ENCODE measurements around the gene TRIM38.
"Not testable (repeated sequence)": the region's sequence is repeated elsewhere in the genome, so short reads cannot be mapped to it uniquely, and the experiment has no call there.

Gene TRIM38

GRCh38 chr6:25972128-25972527, 9.5 kb downstream of the TRIM38 start:
- FAIRE-seq, result no peak

GRCh38 chr6:25972902-25973301, 10.3 kb downstream of the TRIM38 start:
- FAIRE-seq, result no peak

- FAIRE-seq, result no peak
These were observed 11.4 kb downstream of the TRIM38 start for GRCh38 chr6:25973923-25974555.

DNA sequence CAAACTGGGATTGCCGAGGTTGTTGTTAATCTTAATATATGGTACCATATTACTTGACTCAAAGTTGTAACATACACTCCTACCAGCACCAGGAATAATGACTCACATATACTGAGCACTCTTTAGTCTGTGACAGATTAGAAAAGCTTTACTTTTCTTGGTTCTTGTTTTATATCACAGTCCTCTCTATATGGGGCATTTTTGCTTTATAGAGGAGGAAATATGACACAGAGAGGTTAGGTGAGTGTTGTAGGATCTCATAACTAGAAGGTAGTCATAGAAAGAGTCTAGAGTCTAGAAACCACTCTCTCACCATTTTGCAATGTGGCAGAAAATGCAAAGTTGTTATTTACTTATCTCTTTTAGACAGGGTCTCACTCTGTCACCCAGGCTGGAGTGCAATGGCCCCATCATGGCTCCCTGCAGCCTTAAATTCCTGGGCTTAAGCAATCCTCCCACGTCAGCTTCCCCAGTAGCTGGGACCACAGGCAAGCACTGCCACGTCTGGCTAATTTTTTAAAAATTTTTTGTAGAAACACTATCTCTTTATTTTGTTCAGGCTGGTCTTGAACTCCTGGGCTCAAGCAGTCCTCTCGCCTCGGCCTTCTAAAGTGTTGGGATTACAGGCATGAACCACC, 13.4 kb downstream of the TRIM38 start:
- FAIRE-seq, result no peak

GRCh38 chr6:25980935-25981334, 18.3 kb downstream of the TRIM38 start:
- no peak for FAIRE-seq

GRCh38 chr6:25981568-25982263, 19.1 kb downstream of the TRIM38 start:
- no peak for FAIRE-seq

GRCh38 chr6:25984265-25984664, 21.7 kb downstream of the TRIM38 start:
- FAIRE-seq, result no peak

GRCh38 chr6:25987845-25988244, 25.2 kb downstream of the TRIM38 start:
- FAIRE-seq, result no peak

DNA sequence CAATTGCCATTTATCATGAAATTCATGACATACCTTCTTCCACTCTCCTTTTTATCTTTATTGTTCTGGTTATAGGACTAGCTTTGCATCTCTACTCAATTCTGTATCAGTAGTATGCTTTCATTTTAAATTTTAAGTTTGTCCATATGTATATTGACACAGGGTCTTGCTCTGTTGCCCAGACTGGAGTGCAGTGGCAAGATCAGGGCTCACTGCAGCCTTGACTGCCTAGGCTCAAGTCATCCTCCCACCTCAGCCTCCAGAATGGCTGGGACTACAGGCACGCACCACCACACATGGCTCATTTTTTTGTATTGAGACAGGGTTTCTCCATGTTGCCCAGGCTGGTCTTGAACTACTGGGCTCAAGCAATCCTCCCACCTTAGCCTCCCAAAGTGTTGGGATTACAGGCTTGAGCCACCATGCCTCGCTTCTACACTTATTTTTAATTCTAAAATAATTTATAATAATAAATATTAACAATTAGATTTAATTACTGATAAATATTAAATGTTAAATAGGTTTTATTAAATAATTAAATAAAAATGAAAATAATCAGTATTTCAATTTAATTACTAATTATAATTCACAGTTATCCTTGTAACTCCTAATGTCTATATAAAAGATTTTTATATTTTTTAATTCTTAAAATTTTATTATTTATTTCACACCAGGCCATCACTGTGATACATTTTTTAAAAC, 27.7 kb downstream of the TRIM38 start:
- FAIRE-seq, result no peak

DNA sequence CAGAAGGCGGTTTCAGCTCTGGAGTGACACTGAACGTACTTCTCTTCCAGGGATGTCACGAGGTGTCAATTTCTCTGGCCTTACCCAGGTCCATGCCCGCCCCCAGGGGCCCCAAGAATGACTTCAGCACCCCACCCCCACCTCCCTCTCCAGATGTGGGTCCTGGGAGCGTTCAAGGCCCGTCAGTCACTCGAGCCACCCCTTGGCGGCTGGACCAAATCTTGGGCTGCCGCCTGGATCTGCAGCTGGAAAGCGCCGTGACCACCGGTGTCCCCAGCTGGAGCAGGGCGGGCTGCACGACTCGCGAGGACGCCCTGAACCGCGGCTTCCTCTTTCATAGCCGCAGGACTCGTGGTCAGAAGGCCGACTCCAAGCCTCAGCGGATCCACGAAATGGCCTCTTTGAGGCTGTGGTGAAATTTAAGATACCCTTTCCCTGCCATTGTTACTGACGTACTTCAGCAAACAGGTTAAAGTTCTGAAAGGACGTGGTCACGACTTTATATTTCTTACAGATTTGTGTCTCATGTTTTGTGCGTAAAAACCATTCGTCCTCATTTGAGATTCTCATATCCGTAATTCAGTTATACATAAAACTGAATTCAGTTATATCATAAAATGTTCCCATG, 29.3 kb downstream of the TRIM38 start:
- no peak for FAIRE-seq

GRCh38 chr6:25992413-25993340, 30.1 kb downstream of the TRIM38 start:
- FAIRE-seq, result no peak

GRCh38 chr6:25993341-25993684, 30.7 kb downstream of the TRIM38 start:
- not testable (repeated sequence) for FAIRE-seq

GRCh38 chr6:25995507-25995906, 32.9 kb downstream of the TRIM38 start:
- no peak for FAIRE-seq

GRCh38 chr6:25997921-25998320, 35.3 kb downstream of the TRIM38 start:
- FAIRE-seq, result no peak

GRCh38 chr6:25998379-25998778, 35.8 kb downstream of the TRIM38 start:
- no peak for FAIRE-seq

DNA sequence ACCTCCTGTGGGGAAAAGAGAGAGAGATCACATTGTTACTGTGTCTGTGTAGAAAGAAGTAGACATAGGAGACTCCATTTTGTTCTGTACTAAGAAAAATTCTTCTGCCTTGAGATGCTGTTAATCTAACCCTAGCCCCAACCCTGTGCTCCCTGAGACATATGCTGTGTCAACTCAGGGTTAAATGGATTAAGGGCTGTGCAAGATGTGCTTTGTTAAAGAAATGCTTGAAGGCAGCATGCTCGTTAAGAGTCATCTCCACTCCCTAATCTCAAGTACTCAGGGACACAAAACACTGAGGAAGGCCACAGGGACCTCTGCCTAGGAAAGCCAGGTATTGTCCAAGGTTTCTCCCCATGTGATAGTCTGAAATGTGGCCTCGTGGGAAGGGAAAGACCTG, 36.6 kb downstream of the TRIM38 start:
- FAIRE-seq, result not testable (repeated sequence)

DNA sequence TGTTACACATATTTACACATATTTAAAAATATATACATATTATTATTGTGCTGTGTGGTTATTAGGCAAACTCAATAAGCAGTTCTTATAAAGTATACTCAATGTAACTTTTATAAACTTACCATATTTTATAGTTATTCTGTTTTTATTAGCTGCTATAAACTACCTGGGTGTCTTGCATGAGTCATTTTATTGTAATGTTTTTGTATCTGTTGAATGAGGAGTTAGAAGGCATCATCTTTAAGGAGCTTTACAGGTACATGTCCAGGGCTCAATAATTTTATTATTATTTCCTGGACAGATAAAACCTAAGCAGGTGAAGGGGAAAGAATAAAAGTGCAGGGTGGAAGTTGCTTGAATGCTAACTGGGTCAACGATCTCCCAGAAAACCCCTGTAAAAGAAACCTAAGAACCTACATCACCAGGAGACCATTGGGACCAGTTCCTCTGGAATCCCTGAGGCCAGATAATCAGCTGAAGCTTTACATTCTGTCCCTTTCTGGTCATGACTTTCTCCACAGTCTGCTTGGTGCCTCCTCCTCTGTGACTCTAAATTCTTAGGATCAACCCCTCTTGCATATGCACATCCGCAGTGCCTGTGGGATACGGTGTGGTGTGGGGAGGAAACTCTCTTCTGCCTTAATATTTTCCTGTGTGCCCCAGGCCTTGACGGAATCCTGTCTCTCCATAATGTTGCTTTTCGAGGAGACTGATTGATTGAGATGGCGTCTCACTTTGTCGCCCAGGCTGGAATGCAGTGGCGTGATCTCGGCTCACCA, 38.0 kb downstream of the TRIM38 start:
- no peak for FAIRE-seq

GRCh38 chr6:26003102-26003694, 40.6 kb downstream of the TRIM38 start:
- FAIRE-seq, result no peak

GRCh38 chr6:26006086-26006939, 43.7 kb downstream of the TRIM38 start:
- no peak for FAIRE-seq

GRCh38 chr6:26006940-26007305, 44.3 kb downstream of the TRIM38 start:
- FAIRE-seq, result not testable (repeated sequence)
